Heart left ventricle (tissue), 13 donors: Measurements from ENCODE around the gene SNW1.
"Not testable (repeated sequence)": the region's sequence is repeated elsewhere in the genome, so short reads cannot be mapped to it uniquely, and the experiment has no call there.

Experiments used
- CTCF ChIP-seq, 12 donors: fragments of 200-600 bp; sonication (generic) in 4 of 12; IDR thresholded peaks; one replicate each; pipeline versions ENCODE4 v1.5.0 to v1.8.0; 2018 to 2022; ENCODE audit warnings: antibody characterized with exemption in 12 of 12, mild to moderate bottlenecking in 5 of 12
- POLR2A ChIP-seq, 2 donors: fragments of 450-650 bp; IDR thresholded peaks; one replicate each; pipeline ENCODE4 v1.6.1; 2017; ENCODE audit warnings: antibody characterized with exemption in 2 of 2, mild to moderate bottlenecking in 2 of 2, moderate library complexity in 2 of 2
- donor health status: ischemic (EF 13 %, LVEDD 7.1; RV severe dilation, severe dysfunction).
- donor health status: DM: no; HTN: yes; CAD: no.
- donor health status: DM: no; HTN: no; CAD: no.
- donor health status: ischemic (EF 25% LVEDD 6.9; RV normal size, moderate dysfunction).
- donor health status: ischemic (EF 25% LVEDD 5.7; RV mildly dilated, moderate dysfunction).
- donor health status: ischemic (EF 35%, LVEDD 5.7; RV mildly dilated, moderate dysfunction).
- donor health status: nonischemic (EF 11% LVEDD 7.7; RV severe dilation, severe dysfunction).
- donor health status: DM: yes; HTN: yes; CAD: no.
- donor health status: PGD.
- donor health status: ischemic (EF 29% LVEDD 5.4; RV normal size, mild dysfunction).
- donor health status: nonischemic (EF 23%, LVEDD 6.1; RV moderate dilation, normal function).

GRCh38 chr14:77793255-77793654 is 32.3 kb upstream of the SNW1 start:
- TF ChIP-seq CTCF, POLR2A (IDR thresholded peaks at IDR 0.05): not testable (repeated sequence)
